Measurements from ENCODE around the gene HNRNPH2.

The HNRNPH2 gene

GRCh38 chrX:101398694-101399093 lies 9.3 kb upstream of the HNRNPH2 start:
- no peak for DNase-seq

GRCh38 chrX:101399825-101400224 lies 8.2 kb upstream of the HNRNPH2 start:
- no peak for DNase-seq

GRCh38 chrX:101407167-101407747 lies 765 bp upstream of the HNRNPH2 start:
- DNase-seq = no peak

- DNase-seq = no peak
These were observed 465 bp downstream of the HNRNPH2 start for GRCh38 chrX:101408532-101408841.

- DNase-seq = no peak
These were observed 1.0 kb downstream of the HNRNPH2 start for GRCh38 chrX:101409043-101409442.

GRCh38 chrX:101410461-101410860 lies 2.4 kb downstream of the HNRNPH2 start:
- no peak for DNase-seq

- no peak for DNase-seq
These were observed 4.0 kb downstream of the HNRNPH2 start for GRCh38 chrX:101411984-101412383.

- peak; percentile 38 for DNase-seq
These were observed 7.4 kb downstream of the HNRNPH2 start for GRCh38 chrX:101415180-101416145.

GRCh38 chrX:101416691-101417090 lies 8.7 kb downstream of the HNRNPH2 start:
- no peak for DNase-seq

GRCh38 chrX:101417190-101417589 lies 9.2 kb downstream of the HNRNPH2 start:
- DNase-seq = no peak

- peak; percentile 18 for DNase-seq
These were observed 10.2 kb downstream of the HNRNPH2 start for GRCh38 chrX:101417981-101418841.

- no peak for DNase-seq
These were observed 11.5 kb downstream of the HNRNPH2 start for GRCh38 chrX:101419489-101419888.

GRCh38 chrX:101427954-101428353 lies 19.9 kb downstream of the HNRNPH2 start:
- DNase-seq = no peak

- no peak for DNase-seq
These were observed 21.9 kb downstream of the HNRNPH2 start for GRCh38 chrX:101429934-101430333.

GRCh38 chrX:101430457-101431078 lies 22.5 kb downstream of the HNRNPH2 start:
- no peak for DNase-seq

GRCh38 chrX:101442085-101442484 lies 34.1 kb downstream of the HNRNPH2 start:
- no peak for DNase-seq

GRCh38 chrX:101449279-101449678 lies 41.3 kb downstream of the HNRNPH2 start:
- DNase-seq = no peak

GRCh38 chrX:101450085-101450484 lies 42.1 kb downstream of the HNRNPH2 start:
- no peak for DNase-seq

- DNase-seq = no peak
These were observed 42.9 kb downstream of the HNRNPH2 start for GRCh38 chrX:101450961-101451360.

GRCh38 chrX:101452056-101452455 lies 44.0 kb downstream of the HNRNPH2 start:
- no peak for DNase-seq

GRCh38 chrX:101460669-101461068 lies 52.6 kb downstream of the HNRNPH2 start:
- no peak for DNase-seq

GRCh38 chrX:101462892-101463291 lies 54.9 kb downstream of the HNRNPH2 start:
- no peak for DNase-seq
